Keratinocyte (primary cell): ENCODE data around the gene CHMP4B. TPM values are rescaled to one million over a fixed set of nuclear protein-coding genes. Genes with fewer than 3 reads are reported as not detected.

Experiments
- DNase-seq: peaks from one replicate; pipeline ENCODE4 v3.0.0-alpha.2; 2011; ENCODE audit warnings: low read depth, missing footprints, low spot score
- FAIRE-seq: peaks from 2 replicates; lab custom pipeline; 2011; peaks lifted over from hg19 to GRCh38; lab: Jason Lieb, UNC
- H2AFZ ChIP-seq: 2 replicates; pipeline ENCODE4 v1.6.0; 2012; ENCODE audit warnings: low read length, control low read depth, inconsistent platforms; ENCODE audit not compliant: control insufficient read depth
- H3K27ac ChIP-seq: 2 replicates; pipeline ENCODE4 v1.5.1; 2011; ENCODE audit warnings: low read length; ENCODE audit not compliant: control insufficient read depth, insufficient read depth
- H3K27me3 ChIP-seq: 3 replicates; pipeline ENCODE4 v1.6.0; 2011; ENCODE audit warnings: low read length; ENCODE audit not compliant: control insufficient read depth, insufficient read depth; ENCODE audit errors: extremely low read depth
- H3K36me3 ChIP-seq, 2 experiments: 2 replicates in 1 of 2; 3 replicates in 1 of 2; pipeline ENCODE4 v1.5.1; 2011; ENCODE audit warnings: low read length in 2 of 2, mild to moderate bottlenecking in 1 of 2; ENCODE audit not compliant: control insufficient read depth in 2 of 2, insufficient read depth in 2 of 2; ENCODE audit errors: extremely low read depth in 1 of 2
- H3K4me1 ChIP-seq: 3 replicates; pipeline ENCODE4 v1.5.1; 2011; ENCODE audit warnings: low read length; ENCODE audit not compliant: control insufficient read depth, insufficient read depth; ENCODE audit errors: extremely low read depth
- H3K4me2 ChIP-seq: 3 replicates; pipeline ENCODE4 v1.6.0; 2011; ENCODE audit warnings: low read depth, low read length; ENCODE audit not compliant: control insufficient read depth, insufficient read depth; ENCODE audit errors: extremely low read depth
- H3K4me3 ChIP-seq, 3 experiments: fragments of 200-600 bp in 1 of 3; sonication (generic) in 1 of 3; 2 replicates in 2 of 3; 3 replicates in 1 of 3; pipeline ENCODE4 v1.5.1; 2011 to 2016; ENCODE audit warnings: low read length in 3 of 3, mild to moderate bottlenecking in 3 of 3, control low read depth in 2 of 3, inconsistent platforms in 1 of 3, low read depth in 1 of 3, mixed read lengths in 1 of 3, mixed run types in 1 of 3, moderate library complexity in 1 of 3; ENCODE audit not compliant: control insufficient read depth in 2 of 3, insufficient read depth in 2 of 3; ENCODE audit errors: extremely low read depth in 1 of 3
- H3K79me2 ChIP-seq: 2 replicates; pipeline ENCODE4 v1.6.0; 2012; ENCODE audit warnings: low read length; ENCODE audit not compliant: control insufficient read depth, insufficient read depth
- H3K9ac ChIP-seq: 3 replicates; pipeline ENCODE4 v1.6.0; 2011; ENCODE audit warnings: low read length; ENCODE audit not compliant: control insufficient read depth, insufficient read depth; ENCODE audit errors: extremely low read depth
- H3K9me1 ChIP-seq: 3 replicates; pipeline ENCODE4 v1.6.0; 2011; ENCODE audit warnings: low read length; ENCODE audit not compliant: control insufficient read depth, insufficient read depth; ENCODE audit errors: extremely low read depth
- H3K9me3 ChIP-seq: 2 replicates; pipeline ENCODE4 v1.5.1; 2012; ENCODE audit warnings: low read depth, low read length; ENCODE audit not compliant: control insufficient read depth
- H4K20me1 ChIP-seq: 3 replicates; pipeline ENCODE4 v1.6.0; 2011; ENCODE audit warnings: low read length; ENCODE audit not compliant: control insufficient read depth, insufficient read depth; ENCODE audit errors: extremely low read depth
- EZH2 ChIP-seq: IDR thresholded peaks from one replicate; pipeline ENCODE4 v1.6.1; 2012; ENCODE audit warnings: inconsistent platforms, mild to moderate bottlenecking, low read length, moderate library complexity
- dilution Hi-C: fragments of 300-500 bp; cut with MboI; formaldehyde crosslinking; loops from one replicate; pipeline ENCODE4 v1.7.0; 2020; ENCODE audit warnings: low sequenced_read_pairs; ENCODE audit not compliant: extremely low pct_ligation_motif_present
- polyA plus RNA-seq, 5 experiments: library from polyadenylated mRNA; depleted of rRNA in 3 of 5; stranded (reverse) in 3 of 5; stranded (forward) in 1 of 5; unstranded in 1 of 5; fragments of >200 nt; gene quantifications; 1 replicate in 1 of 5; 2 replicates in 3 of 5; 3 replicates in 1 of 5; pipeline versions ENCODE4 v1.2.1 to v1.2.3, GENCODE V29; 2011 to 2012; ENCODE audit warnings: missing spikeins in 2 of 5, low read depth in 1 of 5, low replicate concordance in 1 of 5
- TF ChIP-seq, protein P1 (sequence below), 3 experiments: IDR thresholded peaks in 1 of 3; conservative IDR thresholded peaks in 1 of 3; optimal IDR thresholded peaks in 1 of 3; 2 replicates in 2 of 3; 3 replicates in 1 of 3; pipeline versions ENCODE3 to v1.5.1; 2011; ENCODE audit warnings: low read length in 3 of 3, mild to moderate bottlenecking in 3 of 3, moderate library complexity in 2 of 3, control low read depth in 1 of 3, inconsistent platforms in 1 of 3; ENCODE audit not compliant: insufficient read depth in 2 of 3; ENCODE audit errors: extremely low read depth in 1 of 3

CHMP4B gene
- polyA plus RNA-seq, 1 donor (not counting 4 experiments of a cell fraction or from before 2014, with no cell fraction given), result 72.2 TPM

DNA sequence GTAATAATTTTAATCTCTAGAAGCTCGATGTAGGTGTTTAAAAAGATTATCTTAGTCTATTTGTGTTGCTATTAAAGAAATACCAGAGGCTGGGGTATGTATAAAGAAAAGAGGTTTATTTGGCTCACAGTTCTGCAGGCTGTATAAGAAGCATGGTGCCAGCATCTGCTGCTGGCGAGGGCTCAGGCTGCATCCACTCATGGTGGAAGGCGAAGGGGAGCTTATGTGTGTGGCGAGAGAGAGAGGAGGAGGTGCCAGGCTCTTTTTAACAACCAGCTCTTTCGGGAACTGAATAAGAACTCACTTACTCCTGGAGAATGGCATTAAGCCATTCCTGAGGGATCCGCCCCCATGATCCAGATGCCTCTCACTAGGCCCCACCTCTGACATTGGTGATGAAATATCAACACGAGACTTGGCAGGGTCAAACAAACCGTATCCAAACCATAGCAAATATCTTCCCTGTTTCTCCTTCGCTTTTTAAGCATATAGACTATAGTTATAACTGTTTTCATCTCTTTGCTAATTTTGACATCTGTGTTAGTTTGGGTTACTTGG lies 24.5 kb downstream of the CHMP4B start:
- FAIRE-seq (no peak), DNase-seq (no peak)
- Histone ChIP-seq H3K4me2 (no peak overlapping the region), H4K20me1 (peaks cover 20% of the 10 kb centered on the region), H3K4me3 (no peak overlapping the region), H2AFZ (no peak overlapping the region), H3K36me3 (peaks cover 0 to 5% of the 10 kb centered on the region in 2 experiments), H3K4me1 (peaks cover 20% of the 10 kb centered on the region), H3K9me1 (peaks cover 8% of the 10 kb centered on the region), H3K79me2 (peaks cover 80% of the 10 kb centered on the region), H3K9ac (no peak overlapping the region), H3K27me3 (no peaks in the 10 kb centered on the region), H3K9me3 (no peaks in the 10 kb centered on the region), H3K27ac (no peak overlapping the region)
- dilution Hi-C loops, result no loop called here
- TF ChIP-seq EZH2, result no peak
- TF ChIP-seq, protein P1, sequence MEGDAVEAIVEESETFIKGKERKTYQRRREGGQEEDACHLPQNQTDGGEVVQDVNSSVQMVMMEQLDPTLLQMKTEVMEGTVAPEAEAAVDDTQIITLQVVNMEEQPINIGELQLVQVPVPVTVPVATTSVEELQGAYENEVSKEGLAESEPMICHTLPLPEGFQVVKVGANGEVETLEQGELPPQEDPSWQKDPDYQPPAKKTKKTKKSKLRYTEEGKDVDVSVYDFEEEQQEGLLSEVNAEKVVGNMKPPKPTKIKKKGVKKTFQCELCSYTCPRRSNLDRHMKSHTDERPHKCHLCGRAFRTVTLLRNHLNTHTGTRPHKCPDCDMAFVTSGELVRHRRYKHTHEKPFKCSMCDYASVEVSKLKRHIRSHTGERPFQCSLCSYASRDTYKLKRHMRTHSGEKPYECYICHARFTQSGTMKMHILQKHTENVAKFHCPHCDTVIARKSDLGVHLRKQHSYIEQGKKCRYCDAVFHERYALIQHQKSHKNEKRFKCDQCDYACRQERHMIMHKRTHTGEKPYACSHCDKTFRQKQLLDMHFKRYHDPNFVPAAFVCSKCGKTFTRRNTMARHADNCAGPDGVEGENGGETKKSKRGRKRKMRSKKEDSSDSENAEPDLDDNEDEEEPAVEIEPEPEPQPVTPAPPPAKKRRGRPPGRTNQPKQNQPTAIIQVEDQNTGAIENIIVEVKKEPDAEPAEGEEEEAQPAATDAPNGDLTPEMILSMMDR (optimal IDR thresholded peaks at IDR 0.05 in 1 of 3, IDR thresholded peaks at IDR 0.05 in 1 of 3, conservative IDR thresholded peaks at IDR 0.05 in 1 of 3; ENCODE audit: extremely low read depth in 1 of 3, insufficient read depth in 2 of 3, low read length in 3 of 3), result no peak

DNA sequence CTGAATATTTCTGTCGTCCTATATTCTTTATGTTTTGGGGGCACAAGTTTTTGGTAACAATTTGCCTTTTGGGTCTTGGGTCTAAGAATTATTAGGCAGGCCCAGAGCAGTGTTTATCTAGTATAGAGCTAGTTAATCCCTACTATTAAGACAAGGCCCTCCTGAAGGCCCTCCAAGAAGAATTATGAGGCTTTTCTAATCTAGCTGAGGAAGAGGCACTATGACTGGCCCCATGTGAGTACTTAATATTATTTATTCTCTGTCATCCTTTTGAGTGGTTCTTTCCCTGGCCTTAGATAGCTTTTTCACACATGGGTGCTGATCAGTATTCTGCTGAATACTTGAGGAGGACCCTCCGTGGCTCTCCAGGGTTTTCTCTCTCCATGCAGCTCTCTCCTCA lies 25.1 kb downstream of the CHMP4B start:
- H4K20me1 ChIP-seq, result peaks cover 21% of the 10 kb centered on the region
- peaks cover 20% of the 10 kb centered on the region for H3K4me1 ChIP-seq
- no peak overlapping the region for H3K4me2 ChIP-seq
- H3K36me3 ChIP-seq, result peaks cover 0 to 5% of the 10 kb centered on the region in 2 experiments
- no peak overlapping the region for H2AFZ ChIP-seq
- no peak for FAIRE-seq
- TF ChIP-seq, protein P1 (optimal IDR thresholded peaks at IDR 0.05 in 1 of 3, IDR thresholded peaks at IDR 0.05 in 1 of 3, conservative IDR thresholded peaks at IDR 0.05 in 1 of 3; ENCODE audit: extremely low read depth in 1 of 3, insufficient read depth in 2 of 3, low read length in 3 of 3), result no peak
- TF ChIP-seq EZH2, result no peak
- dilution Hi-C loops, result no loop called here
- H3K27me3 ChIP-seq, result no peaks in the 10 kb centered on the region
- H3K27ac ChIP-seq, result no peak overlapping the region
- peaks cover 83% of the 10 kb centered on the region for H3K79me2 ChIP-seq
- no peak overlapping the region for H3K9ac ChIP-seq
- no peaks in the 10 kb centered on the region for H3K9me3 ChIP-seq
- no peak overlapping the region for H3K4me3 ChIP-seq
- DNase-seq, result no peak
- peaks cover 11% of the 10 kb centered on the region for H3K9me1 ChIP-seq
